GM21526 (cell line): ENCODE data around the gene PLXND1.

Source experiments
- ATAC-seq: cut with Tn5 transposase; IDR thresholded peaks from one replicate; pipeline ENCODE4 v1.9.1; 2021; ENCODE audit warnings: moderate library complexity; ENCODE audit not compliant: unreplicated experiment, low FRiP score

The PLXND1 gene

GRCh38 chr3:129587566-129588210 lies 18.8 kb downstream of the PLXND1 start:
- ATAC-seq: no peak

- ATAC-seq: no peak
Measured at GRCh38 chr3:129586746-129587430, 19.6 kb downstream of the PLXND1 start.

GRCh38 chr3:129585949-129586657 lies 20.4 kb downstream of the PLXND1 start:
- ATAC-seq: no peak

GRCh38 chr3:129584631-129585030 lies 21.8 kb downstream of the PLXND1 start:
- ATAC-seq: no peak

- no peak for ATAC-seq
Measured at GRCh38 chr3:129583289-129583688, 23.2 kb downstream of the PLXND1 start.

- ATAC-seq: no peak
Measured at GRCh38 chr3:129582799-129583198, 23.7 kb downstream of the PLXND1 start.

GRCh38 chr3:129581623-129582022 lies 24.9 kb downstream of the PLXND1 start:
- ATAC-seq: no peak

- no peak for ATAC-seq
Measured at GRCh38 chr3:129579991-129580390, 26.5 kb downstream of the PLXND1 start.

- no peak for ATAC-seq
Measured at GRCh38 chr3:129577925-129578786, 28.3 kb downstream of the PLXND1 start.

- ATAC-seq: no peak
Measured at GRCh38 chr3:129577366-129577765, 29.1 kb downstream of the PLXND1 start.

GRCh38 chr3:129576514-129577352 lies 29.7 kb downstream of the PLXND1 start:
- no peak for ATAC-seq

GRCh38 chr3:129575997-129576384 lies 30.5 kb downstream of the PLXND1 start:
- ATAC-seq: no peak

GRCh38 chr3:129575233-129575996 lies 31.1 kb downstream of the PLXND1 start:
- no peak for ATAC-seq

GRCh38 chr3:129574206-129574605 lies 32.3 kb downstream of the PLXND1 start:
- ATAC-seq: no peak

GRCh38 chr3:129573493-129573892 lies 33.0 kb downstream of the PLXND1 start:
- no peak for ATAC-seq

GRCh38 chr3:129572603-129573002 lies 33.9 kb downstream of the PLXND1 start:
- no peak for ATAC-seq

GRCh38 chr3:129571605-129572547 lies 34.6 kb downstream of the PLXND1 start:
- no peak for ATAC-seq

GRCh38 chr3:129569856-129570255 lies 36.6 kb downstream of the PLXND1 start:
- no peak for ATAC-seq
